HG03521 (cell line): ENCODE measurements around the gene CDK2.

Experiments used
- ATAC-seq: cut with Tn5 transposase; IDR thresholded peaks from one replicate; pipeline ENCODE4 v1.9.1; 2021; ENCODE audit warnings: mild to moderate bottlenecking, moderate library complexity; ENCODE audit not compliant: unreplicated experiment

CDK2 gene

DNA sequence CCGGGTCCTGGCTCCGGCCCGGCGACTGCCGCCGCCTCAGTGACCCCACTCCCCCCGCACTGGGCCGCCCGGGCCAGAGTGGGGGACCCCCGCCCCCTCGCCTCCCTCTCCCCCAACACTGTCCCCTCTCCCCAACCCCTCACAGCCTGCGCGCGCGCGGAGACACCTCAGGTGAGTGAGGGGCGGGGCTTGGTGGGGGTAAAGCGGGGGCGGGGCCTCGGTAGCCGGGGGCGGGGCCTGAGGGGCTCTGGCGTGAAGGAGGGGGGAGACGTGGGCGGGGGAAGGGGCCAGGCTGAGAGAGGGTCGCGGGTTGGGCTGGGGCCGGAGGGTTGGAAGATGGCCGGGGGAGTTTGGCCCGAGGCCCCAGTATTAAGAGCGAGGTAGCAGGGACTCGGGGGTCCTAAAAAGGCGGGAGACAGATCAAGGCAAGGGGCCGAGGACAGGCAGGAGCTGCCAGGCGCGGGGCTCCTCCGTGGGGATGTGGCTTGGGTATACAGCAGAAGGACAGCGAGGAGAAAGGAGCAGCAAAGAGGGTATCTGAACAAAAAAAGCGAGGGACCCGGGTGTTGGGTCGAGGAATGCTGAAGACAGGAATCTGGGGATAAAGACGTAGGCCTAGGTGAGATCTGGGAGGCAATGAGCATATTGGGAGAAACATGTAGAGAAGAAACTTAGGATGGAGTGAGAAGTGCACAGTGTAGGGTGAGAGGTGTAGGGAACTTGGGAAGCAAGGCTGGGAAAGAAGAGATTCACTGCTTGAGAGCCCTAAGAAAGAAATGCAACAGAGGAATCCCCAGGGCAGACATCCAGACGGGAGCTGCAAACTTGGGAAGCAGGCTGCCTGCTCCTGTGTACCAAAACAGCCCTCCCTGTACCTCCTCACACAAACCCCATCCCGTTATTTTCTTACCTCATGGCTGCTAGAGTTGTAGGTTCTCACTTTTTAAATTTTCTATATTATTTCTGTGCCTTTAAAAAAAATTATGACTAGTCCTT is 41.2 kb downstream of the CDK2 start:
- peak; percentile 29 for ATAC-seq

DNA sequence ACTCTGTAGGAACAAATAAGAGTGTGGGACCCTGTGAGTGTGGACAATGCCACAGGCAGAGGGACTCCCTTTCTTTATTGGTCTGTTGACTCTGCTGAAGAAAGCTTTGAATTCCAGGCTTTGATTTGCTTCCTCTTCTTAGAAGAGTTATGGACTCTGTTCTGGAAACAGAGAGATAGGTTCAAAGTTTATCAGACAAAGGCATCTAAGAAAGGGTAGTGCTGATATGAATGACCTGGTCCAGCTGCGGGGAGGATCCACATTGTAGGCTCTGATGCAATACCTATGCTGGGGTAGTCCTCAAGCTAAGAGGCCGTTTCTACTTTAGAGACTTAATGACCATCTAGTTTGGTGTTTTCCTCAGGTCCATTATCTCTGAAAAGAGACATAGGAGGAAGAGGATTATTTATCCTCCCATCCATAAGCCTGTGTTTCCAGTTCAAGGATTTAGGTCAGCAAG is 43.5 kb downstream of the CDK2 start:
- no peak for ATAC-seq

DNA sequence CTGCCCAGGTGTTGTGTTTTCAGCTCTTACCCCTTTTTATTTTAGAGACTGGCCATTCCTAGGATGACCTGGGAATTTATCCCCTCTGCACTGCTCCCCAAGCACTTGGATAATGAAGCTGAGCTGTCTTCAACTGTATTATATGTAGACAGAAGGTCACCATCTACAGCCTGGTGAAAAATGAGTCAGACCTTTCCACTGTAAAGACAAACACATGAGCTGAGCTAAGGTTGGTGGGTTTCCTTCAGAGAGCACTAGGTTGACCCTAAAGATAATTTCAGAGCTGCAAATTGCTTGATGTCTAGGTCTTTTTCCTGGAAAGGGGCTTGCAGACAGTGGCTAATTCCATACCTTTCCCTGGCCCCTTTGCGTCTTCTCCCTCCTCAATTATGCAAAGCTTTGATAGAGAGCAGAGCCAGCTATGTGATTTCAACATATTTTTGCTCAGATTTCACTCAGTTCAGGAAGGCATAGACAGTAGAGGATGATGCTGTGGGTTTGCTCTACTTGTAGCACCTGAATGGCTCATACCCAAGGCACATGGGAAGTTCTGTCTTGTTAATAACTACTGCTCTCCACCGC is 45.0 kb downstream of the CDK2 start:
- ATAC-seq = no peak

DNA sequence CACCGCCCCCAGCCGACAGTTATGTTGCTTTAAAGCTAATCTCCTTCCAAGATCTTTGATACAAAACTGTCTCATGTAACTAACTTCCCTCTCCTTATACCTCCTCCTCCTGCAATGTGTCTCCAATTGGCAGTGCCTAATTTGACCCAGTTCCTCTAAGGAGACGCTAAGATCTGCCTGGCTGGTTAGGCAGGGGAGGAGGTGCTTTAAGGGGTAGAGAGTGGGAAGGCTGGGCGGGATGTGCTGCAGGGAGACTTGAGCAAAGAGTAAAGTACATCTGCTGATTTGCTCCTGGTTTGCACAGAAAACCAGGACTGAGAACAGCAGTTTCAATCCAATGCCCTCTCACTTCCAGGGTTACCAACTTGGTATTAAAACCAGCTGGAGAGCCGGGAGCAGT is 46.9 kb downstream of the CDK2 start:
- ATAC-seq = no peak

DNA sequence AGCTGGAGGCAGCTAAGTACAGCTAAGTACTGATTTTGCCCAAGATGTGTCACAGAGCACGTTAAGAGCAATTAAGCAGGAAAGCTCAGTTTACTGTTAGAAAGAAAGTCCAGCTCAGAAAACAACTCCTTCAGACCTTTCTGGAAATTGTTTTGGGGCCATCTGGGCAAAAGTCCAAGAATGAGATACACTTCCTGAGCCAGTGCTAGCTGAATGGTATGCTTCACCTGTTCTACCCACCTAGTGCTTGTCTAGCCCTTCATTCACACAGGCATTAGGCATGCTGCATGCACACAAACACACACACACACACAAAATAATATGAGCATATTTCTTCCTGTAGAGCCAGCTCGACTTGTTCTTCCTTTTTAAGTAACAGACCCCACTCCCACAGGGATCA is 47.6 kb downstream of the CDK2 start:
- ATAC-seq = no peak

DNA sequence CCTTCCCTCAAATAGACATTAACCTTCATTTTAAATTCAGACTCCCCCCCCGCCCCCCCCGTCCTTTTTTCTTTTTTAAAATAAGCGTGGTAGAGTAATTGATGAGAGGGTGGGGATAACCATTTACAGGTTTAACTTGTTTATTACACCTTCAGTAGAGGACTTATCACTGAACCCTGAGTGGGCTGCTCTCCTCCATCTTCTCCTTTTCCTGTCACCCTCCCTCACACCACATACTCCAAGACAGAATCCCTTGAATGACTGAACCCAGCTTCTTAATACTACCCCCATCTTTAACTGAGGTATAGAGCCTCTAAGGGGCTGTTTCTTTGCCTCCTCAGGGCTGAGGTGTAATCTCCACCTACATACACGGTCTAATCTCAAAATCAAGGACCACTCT is 50.6 kb downstream of the CDK2 start:
- no peak for ATAC-seq

DNA sequence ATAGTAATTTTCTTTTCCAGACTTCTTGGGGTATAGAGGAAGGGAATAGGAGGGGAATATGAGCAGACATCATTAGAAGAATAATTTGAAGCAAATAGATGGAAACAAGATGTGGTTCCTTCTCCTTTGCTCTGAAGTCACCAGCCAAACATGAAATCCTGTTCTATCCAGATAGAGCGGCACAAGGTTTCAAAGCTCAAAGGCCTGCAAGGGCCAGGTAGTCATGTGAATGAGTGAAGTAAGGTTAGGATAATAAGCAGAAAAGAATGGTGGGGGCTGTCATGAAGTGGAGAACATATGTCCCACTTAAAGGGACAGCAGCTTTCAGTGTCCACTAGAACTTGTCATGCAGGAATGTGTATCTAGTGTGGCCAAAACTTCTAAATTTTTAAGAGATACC is 51.7 kb downstream of the CDK2 start:
- no peak for ATAC-seq

DNA sequence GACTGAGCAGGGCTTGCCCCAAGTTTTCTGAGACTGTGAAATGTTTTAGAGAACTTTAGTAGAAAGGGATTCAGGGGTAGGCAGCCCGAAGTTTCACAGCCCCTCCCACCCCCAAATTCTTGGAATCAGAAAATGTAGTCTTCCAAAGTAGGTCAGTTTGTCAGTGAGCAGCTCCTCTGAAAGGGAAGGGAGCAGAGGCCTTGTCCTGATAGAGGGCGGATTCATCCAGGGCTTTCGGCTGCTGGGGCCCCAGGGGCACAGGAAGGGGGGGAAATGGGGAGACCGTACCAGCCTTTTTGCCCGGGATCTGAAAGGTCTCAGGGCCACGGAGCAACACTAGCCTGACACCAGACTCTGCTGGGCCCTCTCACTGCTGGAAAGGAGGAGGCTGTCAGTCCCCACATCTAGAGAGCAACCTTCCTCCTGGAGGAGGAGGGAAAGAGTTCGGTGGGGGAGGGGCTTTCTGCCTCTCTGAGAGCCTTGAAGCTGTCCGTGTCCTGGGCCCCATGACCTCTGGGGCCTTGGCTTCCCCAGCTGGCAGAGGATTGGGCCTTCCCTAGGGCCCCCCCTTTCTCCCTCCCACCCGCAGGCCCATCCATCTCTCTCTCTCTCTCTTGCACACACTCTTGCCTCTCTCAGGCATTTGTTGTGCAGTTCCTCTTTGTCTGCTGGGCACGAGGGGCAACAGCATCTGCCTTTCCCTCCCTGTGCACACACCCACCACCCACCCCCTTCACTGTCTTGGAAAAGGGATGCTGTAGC is 54.0 kb downstream of the CDK2 start, which contains the start of gene IKZF4:
IKZF4 (plus strand) TSS at position 621 of the 762 bp plus-strand sequence. CDS start 451 bp downstream, outside the sequence.
- no peak for ATAC-seq

DNA sequence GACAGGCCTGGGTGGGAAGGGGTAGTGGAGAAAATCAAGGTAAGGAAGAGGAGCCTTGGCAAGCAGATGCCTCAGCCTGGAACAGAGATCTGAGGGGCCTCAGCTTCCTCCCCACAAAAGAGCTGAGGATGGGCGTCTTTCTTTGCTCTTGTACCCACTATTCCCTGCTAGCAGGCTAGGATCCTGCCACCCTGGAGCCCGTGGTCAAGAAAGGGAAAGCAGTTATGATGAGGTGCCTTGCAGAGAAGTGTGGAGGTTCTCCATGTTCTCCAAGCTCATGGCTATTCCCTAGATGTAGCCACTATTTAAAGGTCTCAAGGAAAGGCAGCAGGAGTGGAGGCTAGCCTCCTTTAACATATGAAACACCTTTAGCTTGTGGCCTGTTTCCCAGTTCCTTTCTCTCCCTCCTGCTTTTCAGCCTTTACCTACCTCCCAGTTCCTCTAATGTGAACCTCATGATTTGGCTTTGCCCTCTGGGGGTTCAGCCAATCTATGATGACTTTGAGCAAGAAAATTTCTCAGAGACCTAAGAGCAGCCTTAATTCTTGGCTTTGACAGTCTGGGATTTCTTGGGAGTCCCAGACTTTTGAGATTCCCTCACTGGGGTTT is 55.4 kb downstream of the CDK2 start:
- ATAC-seq = no peak
